Spleen (tissue), 7 donors: ENCODE measurements around the gene HRC.

Experiments used
- CTCF ChIP-seq, 11 experiments: fragments of 200-600 bp in 7 of 11; fragments of 450-650 bp in 4 of 11; sonication (generic) in 4 of 11; IDR thresholded peaks in 8 of 11; conservative IDR thresholded peaks in 3 of 11; 1 replicate in 7 of 11; 2 replicates in 4 of 11; pipeline versions ENCODE4 v1.4.0 to v1.8.0; 2016 to 2021; ENCODE audit warnings: antibody characterized with exemption in 11 of 11, inconsistent platforms in 4 of 11, mild to moderate bottlenecking in 1 of 11
- POLR2A ChIP-seq, 3 donors: fragments of 450-650 bp; IDR thresholded peaks; one replicate each; pipeline ENCODE4 v1.5.1; 2017; ENCODE audit warnings: antibody characterized with exemption in 3 of 3, mild to moderate bottlenecking in 1 of 3
- POLR2AphosphoS5 ChIP-seq, 3 donors: sonication (generic); formaldehyde crosslinking; IDR thresholded peaks; one replicate each; pipeline ENCODE4 v1.5.1; 2017; ENCODE audit warnings: antibody characterized with exemption in 3 of 3
- donor health status: DM: no; HTN: no; CAD: no; lungs with moderate emphysema.
- donor health status: DM: no; HTN: no; CAD: no.
- donor health status: DM: no; HTN: no; CAD: no.

DNA sequence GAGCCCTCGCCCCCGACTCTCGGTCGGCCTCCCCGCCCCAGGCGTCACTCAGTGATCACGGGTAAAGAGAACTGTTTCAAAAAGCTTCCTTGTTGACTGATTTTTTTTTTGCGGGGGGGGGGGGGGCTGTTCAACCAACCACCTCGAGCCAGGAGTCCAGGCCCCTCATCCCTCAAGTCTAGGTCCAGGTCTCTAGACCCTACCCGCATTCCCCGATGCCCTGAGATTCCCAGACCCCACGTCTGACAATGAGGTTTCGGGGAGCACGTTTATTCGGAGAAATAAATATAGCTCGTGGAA, 4.3 kb downstream of the HRC start:
- TF ChIP-seq CTCF (IDR thresholded peaks at IDR 0.05 in 8 of 11, conservative IDR thresholded peaks at IDR 0.05 in 3 of 11) (no peak), POLR2A (IDR thresholded peaks at IDR 0.05) (no peak), POLR2AphosphoS5 (IDR thresholded peaks at IDR 0.05) (no peak)
